Mucosa of descending colon (tissue), 3 donors: ENCODE measurements around the gene DPP10. TPM values are rescaled to one million over a fixed set of nuclear protein-coding genes. Genes with fewer than 3 reads are reported as not detected.

Source experiments
- ATAC-seq: fragments of 200-7000 bp; cut with Tn5 transposase; one replicate; pipeline ENCODE4 v1.9.1; 2020; ENCODE audit warnings: mild to moderate bottlenecking, moderate library complexity
- DNase-seq, 3 donors: peaks; one replicate each; pipeline ENCODE4 v3.0.0-alpha.2; 2020
- H3K36me3 ChIP-seq: fragments of 200-600 bp; one replicate; pipeline ENCODE4 v1.8.0; 2021; ENCODE audit warnings: low read depth, mild to moderate bottlenecking
- H3K4me1 ChIP-seq: fragments of 200-600 bp; one replicate; pipeline ENCODE4 v1.8.0; 2021; ENCODE audit warnings: low read depth, mild to moderate bottlenecking
- H3K4me3 ChIP-seq: fragments of 200-600 bp; one replicate; pipeline ENCODE4 v1.8.0; 2021; ENCODE audit warnings: mild to moderate bottlenecking
- H3K9me3 ChIP-seq: fragments of 200-600 bp; one replicate; pipeline ENCODE4 v1.8.0; 2021; ENCODE audit warnings: mild to moderate bottlenecking
- intact Hi-C, 2 donors: fragments of 100-400 bp; cut with DNase I in 1 of 2; cut with micrococcal nuclease in 1 of 2; formaldehyde crosslinking; loops; one replicate each; pipeline versions ENCODE4 v1.11.0 to v1.11.1; 2022; cut with DNase I, micrococcal nuclease
- total RNA-seq, 3 donors: library from RNA; stranded (reverse); fragmentation: NEBNext Ultra II Directional in 2 of 3; extraction: Animal tissue kit (Norgen Biotek cat#: 25700) in 2 of 3; gene quantifications; one replicate each; pipeline versions ENCODE4 v1.2.1 to v1.2.4, GENCODE V29; 2021 to 2023
- TF ChIP-seq, protein P1 (sequence below): fragments of 200-600 bp; IDR thresholded peaks from one replicate; pipeline ENCODE4 v1.8.0; 2022; ENCODE audit warnings: antibody characterized with exemption, mild to moderate bottlenecking
- donor health status: DM: no; HTN: no; CAD: no; lungs with moderate emphysema.
- donor health status: DM: no; HTN: no; CAD: no.
- donor health status: DM: no; HTN: yes; CAD: no.

The DPP10 gene
- total RNA-seq, 3 donors from 2014 or later, result 6.3 to 12.2 (median 6.9) TPM

GRCh38 chr2:114614592-114614991 is 172.2 kb downstream of the DPP10 start:
- Histone ChIP-seq H3K9me3 (no peaks in the 10 kb centered on the region), H3K4me1 (no peaks in the 10 kb centered on the region), H3K4me3 (no peak overlapping the region), H3K36me3 (no peaks in the 10 kb centered on the region)
- ATAC-seq, result no peak
- TF ChIP-seq, protein P1, sequence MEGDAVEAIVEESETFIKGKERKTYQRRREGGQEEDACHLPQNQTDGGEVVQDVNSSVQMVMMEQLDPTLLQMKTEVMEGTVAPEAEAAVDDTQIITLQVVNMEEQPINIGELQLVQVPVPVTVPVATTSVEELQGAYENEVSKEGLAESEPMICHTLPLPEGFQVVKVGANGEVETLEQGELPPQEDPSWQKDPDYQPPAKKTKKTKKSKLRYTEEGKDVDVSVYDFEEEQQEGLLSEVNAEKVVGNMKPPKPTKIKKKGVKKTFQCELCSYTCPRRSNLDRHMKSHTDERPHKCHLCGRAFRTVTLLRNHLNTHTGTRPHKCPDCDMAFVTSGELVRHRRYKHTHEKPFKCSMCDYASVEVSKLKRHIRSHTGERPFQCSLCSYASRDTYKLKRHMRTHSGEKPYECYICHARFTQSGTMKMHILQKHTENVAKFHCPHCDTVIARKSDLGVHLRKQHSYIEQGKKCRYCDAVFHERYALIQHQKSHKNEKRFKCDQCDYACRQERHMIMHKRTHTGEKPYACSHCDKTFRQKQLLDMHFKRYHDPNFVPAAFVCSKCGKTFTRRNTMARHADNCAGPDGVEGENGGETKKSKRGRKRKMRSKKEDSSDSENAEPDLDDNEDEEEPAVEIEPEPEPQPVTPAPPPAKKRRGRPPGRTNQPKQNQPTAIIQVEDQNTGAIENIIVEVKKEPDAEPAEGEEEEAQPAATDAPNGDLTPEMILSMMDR, result no peak
- DNase-seq, result no peak
- intact Hi-C loops, result no loop called here

GRCh38 chr2:114628481-114628880 is 186.0 kb downstream of the DPP10 start:
- H3K4me1 ChIP-seq, result no peaks in the 10 kb centered on the region
- H3K4me3 ChIP-seq, result no peak overlapping the region
- no peaks in the 10 kb centered on the region for H3K9me3 ChIP-seq
- no peak for DNase-seq
- intact Hi-C loops, result no loop called here
- H3K36me3 ChIP-seq, result no peaks in the 10 kb centered on the region
- TF ChIP-seq, protein P1, result no peak
- no peak for ATAC-seq

- TF ChIP-seq, protein P1, result no peak
- DNase-seq (no peak), ATAC-seq (no peak)
- Histone ChIP-seq H3K4me3 (no peak overlapping the region), H3K36me3 (no peaks in the 10 kb centered on the region), H3K4me1 (no peaks in the 10 kb centered on the region), H3K9me3 (no peaks in the 10 kb centered on the region)
- intact Hi-C loops, result no loop called here
Measured at GRCh38 chr2:114631146-114631545, 188.7 kb downstream of the DPP10 start.

GRCh38 chr2:114642166-114642770 is 199.8 kb downstream of the DPP10 start:
- H3K4me3 ChIP-seq, result no peak overlapping the region
- H3K36me3 ChIP-seq, result no peaks in the 10 kb centered on the region
- intact Hi-C loops, result no loop called here
- ATAC-seq, result no peak
- H3K4me1 ChIP-seq, result no peaks in the 10 kb centered on the region
- TF ChIP-seq, protein P1, result no peak
- no peak for DNase-seq
- no peaks in the 10 kb centered on the region for H3K9me3 ChIP-seq

GRCh38 chr2:114642988-114643553 is 200.6 kb downstream of the DPP10 start:
- TF ChIP-seq, protein P1, result no peak
- no peaks in the 10 kb centered on the region for H3K36me3 ChIP-seq
- DNase-seq, result no peak
- ATAC-seq, result no peak
- no peak overlapping the region for H3K4me3 ChIP-seq
- H3K9me3 ChIP-seq, result no peaks in the 10 kb centered on the region
- H3K4me1 ChIP-seq, result no peaks in the 10 kb centered on the region
- intact Hi-C loops, result no loop called here
